Measurements from ENCODE around the gene KIF3A. TPM values are rescaled to one million over a fixed set of nuclear protein-coding genes. Genes with fewer than 3 reads are reported as not detected.

The KIF3A gene
- total RNA-seq, 1 experiment from 2014 or later, result 18.9 TPM

- Mint-ChIP-seq H3K27me3 (ENCODE audit: unreplicated experiment) (no peaks in the 10 kb centered on the region), H3K4me3 (ENCODE audit: low read depth, unreplicated experiment) (no peak overlapping the region), H3K27ac (ENCODE audit: unreplicated experiment) (no peak overlapping the region), H3K4me1 (ENCODE audit: low read depth, unreplicated experiment) (no peaks in the 10 kb centered on the region), H3K9me3 (ENCODE audit: low read depth, unreplicated experiment) (no peaks in the 10 kb centered on the region), H3K36me3 (ENCODE audit: insufficient read depth, unreplicated experiment) (no peaks in the 10 kb centered on the region)
- DNase-seq, result no peak
- CTCF ChIA-PET, result no interaction called here
- TF ChIP-seq CTCF (IDR thresholded peaks at IDR 0.05; ENCODE audit: unreplicated experiment), result no peak
- intact Hi-C loops (cut with micrococcal nuclease; ENCODE audit: unreplicated experiment), result no loop called here
- no TSS peak for BruUV-seq (replicated peaks)
Measured at GRCh38 chr5:132690156-132690555, 47.2 kb downstream of the KIF3A start.

GRCh38 chr5:132689513-132689912, 47.8 kb downstream of the KIF3A start:
- no peaks in the 10 kb centered on the region for H3K27me3 Mint-ChIP-seq (ENCODE audit: unreplicated experiment)

GRCh38 chr5:132688536-132689339, 48.6 kb downstream of the KIF3A start:
- Mint-ChIP-seq H3K27me3 (ENCODE audit: unreplicated experiment) (no peaks in the 10 kb centered on the region), H3K4me3 (ENCODE audit: low read depth, unreplicated experiment) (no peak overlapping the region), H3K27ac (ENCODE audit: unreplicated experiment) (no peak overlapping the region), H3K36me3 (ENCODE audit: insufficient read depth, unreplicated experiment) (no peaks in the 10 kb centered on the region), H3K4me1 (ENCODE audit: low read depth, unreplicated experiment) (no peaks in the 10 kb centered on the region), H3K9me3 (ENCODE audit: low read depth, unreplicated experiment) (no peaks in the 10 kb centered on the region)
- CTCF ChIA-PET, result no interaction called here
- DNase-seq, result no peak
- intact Hi-C loops (cut with micrococcal nuclease; ENCODE audit: unreplicated experiment), result no loop called here
- BruUV-seq (replicated peaks), result no TSS peak
- TF ChIP-seq CTCF (IDR thresholded peaks at IDR 0.05; ENCODE audit: unreplicated experiment), result no peak

More at GRCh38 chr5:132689513-132689912, 47.8 kb downstream of the KIF3A start:
- H3K4me3 Mint-ChIP-seq (ENCODE audit: low read depth, unreplicated experiment), result no peak overlapping the region
- no peak overlapping the region for H3K27ac Mint-ChIP-seq (ENCODE audit: unreplicated experiment)
- intact Hi-C loops (cut with micrococcal nuclease; ENCODE audit: unreplicated experiment), result no loop called here
- H3K4me1 Mint-ChIP-seq (ENCODE audit: low read depth, unreplicated experiment), result no peaks in the 10 kb centered on the region
- CTCF ChIA-PET, result no interaction called here
- DNase-seq, result no peak
- no peak for TF ChIP-seq CTCF (IDR thresholded peaks at IDR 0.05; ENCODE audit: unreplicated experiment)
- no peaks in the 10 kb centered on the region for H3K9me3 Mint-ChIP-seq (ENCODE audit: low read depth, unreplicated experiment)
- no peaks in the 10 kb centered on the region for H3K36me3 Mint-ChIP-seq (ENCODE audit: insufficient read depth, unreplicated experiment)
- BruUV-seq (replicated peaks), result no TSS peak

GRCh38 chr5:132687995-132688394, 49.4 kb downstream of the KIF3A start:
- Mint-ChIP-seq H3K9me3 (ENCODE audit: low read depth, unreplicated experiment) (no peaks in the 10 kb centered on the region), H3K4me3 (ENCODE audit: low read depth, unreplicated experiment) (no peak overlapping the region), H3K36me3 (ENCODE audit: insufficient read depth, unreplicated experiment) (no peaks in the 10 kb centered on the region), H3K27me3 (ENCODE audit: unreplicated experiment) (no peaks in the 10 kb centered on the region), H3K4me1 (ENCODE audit: low read depth, unreplicated experiment) (no peaks in the 10 kb centered on the region), H3K27ac (ENCODE audit: unreplicated experiment) (no peak overlapping the region)
- intact Hi-C loops (cut with micrococcal nuclease; ENCODE audit: unreplicated experiment), result no loop called here
- BruUV-seq (replicated peaks), result no TSS peak
- DNase-seq, result no peak
- CTCF ChIA-PET, result no interaction called here
- no peak for TF ChIP-seq CTCF (IDR thresholded peaks at IDR 0.05; ENCODE audit: unreplicated experiment)
